Stimulated activated CD8-positive, alpha-beta memory T cell treated with anti-CD3 and anti-CD28 coated beads, Interleukin-12 subunit alpha, Interleukin-12 subunit beta, amount 100 ng/mL, for 24 hours (primary cell): ENCODE data around the gene STARD3NL.

Source experiments
- DNase-seq: peaks from one replicate; pipeline ENCODE4 v3.0.0-alpha.2; 2020; ENCODE audit errors: extremely low read depth

The STARD3NL gene

DNA sequence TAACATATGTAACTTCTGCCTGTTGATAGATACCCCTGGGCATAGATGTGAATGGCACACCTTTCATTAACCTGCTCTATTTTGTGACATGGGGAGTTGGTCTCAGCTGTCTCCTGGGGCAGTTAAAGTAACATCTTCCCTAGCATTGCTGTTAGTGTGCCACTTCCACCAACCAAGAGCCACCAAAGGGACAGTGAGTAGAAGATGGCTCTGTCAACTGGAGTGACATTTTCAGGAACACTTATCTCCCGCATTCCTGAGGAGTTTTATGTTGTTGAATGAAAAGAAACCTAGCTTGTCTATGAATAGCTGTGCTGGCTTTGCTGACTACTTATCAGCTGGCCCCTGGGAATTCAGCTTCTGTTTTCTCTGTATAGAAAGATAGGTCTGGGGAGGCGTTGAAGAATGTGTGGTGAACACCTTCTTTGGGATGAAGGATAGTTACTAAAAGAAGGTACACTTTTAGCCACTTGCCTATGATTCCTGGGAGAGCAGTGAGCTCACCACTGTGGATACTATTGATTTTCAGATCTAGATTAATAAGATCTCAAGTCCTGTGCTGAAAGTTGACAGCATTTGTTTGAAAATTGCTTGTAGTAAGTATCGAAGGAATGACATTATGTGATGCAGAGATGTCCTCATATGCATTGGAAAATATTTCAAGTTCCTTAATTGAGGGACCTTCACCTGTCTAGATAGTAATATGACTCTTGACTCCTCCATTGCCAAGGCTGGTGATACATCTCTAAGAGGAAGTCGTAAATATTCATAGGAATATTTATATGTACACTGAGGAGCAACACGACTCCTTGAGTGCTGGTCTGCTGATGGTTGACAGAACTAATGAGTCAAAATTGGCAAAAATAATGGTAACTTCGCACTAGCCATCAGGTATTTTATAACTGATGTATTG lies 7.6 kb downstream of the STARD3NL start:
- no peak for DNase-seq

DNA sequence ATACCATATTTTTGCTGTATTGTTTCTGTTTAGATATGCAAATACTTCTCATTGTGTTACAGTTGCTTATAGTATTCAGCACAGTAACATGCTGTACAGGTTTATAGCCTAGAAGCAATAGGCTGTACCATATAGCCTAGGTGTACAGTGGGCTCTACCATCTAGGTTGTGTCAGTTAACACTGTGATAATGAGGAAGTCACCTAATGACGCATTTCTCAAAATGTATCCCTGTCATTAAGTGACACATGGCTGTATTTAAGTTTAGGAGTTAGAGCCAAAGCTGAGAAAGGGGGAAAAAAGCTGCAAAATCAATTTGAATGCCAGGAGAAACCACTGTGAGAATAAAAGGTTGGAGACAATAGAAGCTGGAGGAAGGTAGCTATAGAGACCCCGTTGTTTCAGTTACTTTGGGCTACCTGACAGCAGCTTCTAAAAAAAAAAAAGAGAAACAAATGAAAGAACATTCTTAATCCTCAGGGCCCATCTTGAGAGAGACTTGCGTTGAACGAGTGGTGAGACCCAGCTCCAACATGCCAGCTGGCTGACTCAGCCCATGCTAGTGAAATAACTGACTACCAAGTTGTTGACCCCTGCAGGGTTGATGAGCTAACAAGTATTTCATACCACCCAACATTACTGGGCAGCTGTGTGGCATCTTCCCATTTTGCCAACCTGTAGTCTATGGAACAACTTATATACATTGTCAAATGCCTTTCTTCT lies 8.7 kb downstream of the STARD3NL start:
- DNase-seq: no peak

- DNase-seq: no peak
These were observed 9.9 kb downstream of the STARD3NL start for GRCh38 chr7:38187794-38188440.

DNA sequence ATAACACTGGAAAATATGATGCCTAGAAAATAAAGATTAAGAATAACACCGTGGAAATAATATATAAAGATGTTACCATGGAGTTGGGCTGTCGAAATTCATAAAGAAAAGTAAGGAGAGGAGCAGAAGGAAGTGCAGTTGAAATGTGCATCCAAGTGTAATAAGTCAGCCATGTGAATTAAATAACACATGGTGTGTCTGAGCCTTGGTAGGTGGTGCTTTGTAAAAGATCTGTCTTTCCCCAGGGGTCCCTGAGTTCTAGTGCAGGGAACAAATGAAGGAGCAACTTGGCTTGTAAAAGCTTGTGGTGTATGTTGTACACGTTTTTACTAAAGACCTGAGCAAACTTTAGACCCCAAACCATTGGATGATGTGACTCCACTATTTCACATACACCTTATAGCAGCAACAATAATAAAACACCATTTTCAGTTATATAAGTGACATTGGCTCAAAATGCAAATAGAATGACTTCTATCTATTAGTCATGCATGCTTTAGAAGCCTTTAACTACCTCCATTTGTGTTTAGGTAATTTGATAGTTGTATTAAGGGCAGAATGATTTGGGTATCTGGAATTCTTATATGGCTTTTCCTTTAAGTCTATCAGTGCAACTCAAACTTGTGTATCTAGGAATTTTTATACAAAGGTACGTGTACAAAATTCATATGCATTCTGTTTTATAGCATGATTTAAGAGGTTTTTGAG lies 11.3 kb downstream of the STARD3NL start:
- DNase-seq: no peak

DNA sequence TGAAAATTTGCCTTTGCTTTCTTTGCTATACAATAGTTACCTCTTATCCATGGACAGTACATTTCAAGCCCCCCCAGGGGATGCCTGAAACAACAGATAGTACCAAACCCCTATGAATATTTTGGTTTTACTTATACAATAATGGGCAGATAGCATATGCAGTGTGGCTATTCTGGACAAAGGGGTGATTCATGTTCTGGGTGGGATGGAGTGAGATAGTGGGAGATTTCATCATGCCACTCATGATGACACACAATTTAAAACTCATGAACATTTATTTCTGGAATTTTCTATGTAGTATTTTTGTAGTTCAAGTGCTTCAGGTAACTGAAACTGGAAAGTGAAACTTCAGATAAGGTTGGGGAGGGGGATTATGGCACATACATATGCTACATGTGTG lies 12.0 kb downstream of the STARD3NL start:
- DNase-seq: no peak

GRCh38 chr7:38191791-38192190 lies 13.7 kb downstream of the STARD3NL start:
- DNase-seq: no peak

- DNase-seq: no peak
These were observed 14.3 kb downstream of the STARD3NL start for GRCh38 chr7:38192327-38192726.

DNA sequence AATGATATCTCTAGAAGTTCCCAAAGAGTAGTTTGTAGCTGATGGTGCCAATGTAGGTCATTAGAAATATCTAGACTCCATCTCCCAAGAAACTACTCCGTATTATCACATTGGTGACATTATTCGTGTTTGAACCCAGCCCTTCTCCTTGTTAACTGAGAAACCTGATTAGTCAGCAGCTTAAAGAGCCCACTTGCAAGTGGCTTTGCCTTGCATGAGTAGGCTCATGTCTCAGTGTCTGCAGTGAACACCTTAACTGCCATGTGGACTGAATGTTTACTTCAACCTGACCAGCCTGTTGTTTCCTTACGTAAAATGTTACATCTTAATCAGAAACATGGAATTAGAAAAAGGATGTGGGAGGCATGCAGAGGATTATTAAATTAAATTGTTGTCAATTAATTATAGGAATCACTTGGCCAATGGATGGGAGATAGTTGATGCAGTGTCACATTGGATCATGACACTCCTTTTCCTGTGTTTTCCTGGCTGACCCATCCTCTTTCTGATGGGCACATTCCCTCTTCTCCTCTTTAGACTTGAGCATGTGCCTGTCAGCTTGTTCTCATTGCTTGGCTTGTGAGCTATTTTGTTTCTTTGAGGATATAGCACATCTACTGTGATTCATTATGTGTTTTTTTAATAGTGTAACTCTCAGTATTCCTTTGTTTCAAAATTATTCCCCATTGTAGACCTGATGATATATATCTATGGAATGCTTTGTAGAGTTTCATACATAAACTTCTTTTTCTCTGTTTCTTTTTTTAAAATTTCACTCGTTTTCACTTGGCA lies 18.0 kb downstream of the STARD3NL start:
- DNase-seq: no peak

GRCh38 chr7:38198366-38198765 lies 20.3 kb downstream of the STARD3NL start:
- DNase-seq: no peak

DNA sequence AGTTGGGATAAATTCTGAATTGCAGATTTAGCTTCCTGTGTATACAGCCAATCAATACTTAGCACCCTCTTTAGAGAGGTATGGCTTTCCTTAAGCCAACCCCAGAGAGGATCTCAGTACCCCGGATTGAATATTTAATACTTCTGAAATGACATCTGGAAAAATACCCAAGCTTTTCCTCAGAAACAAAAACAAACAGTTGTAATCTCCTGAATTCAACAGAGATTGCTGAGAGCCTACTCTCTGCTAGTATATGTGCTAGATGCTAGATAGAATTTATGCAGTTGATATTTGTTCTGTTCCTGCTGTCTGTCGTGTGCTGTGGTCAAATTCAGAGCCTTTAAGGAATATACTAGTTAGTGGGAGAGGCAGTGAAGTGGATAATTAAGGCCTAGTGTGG lies 21.1 kb downstream of the STARD3NL start:
- DNase-seq: no peak

DNA sequence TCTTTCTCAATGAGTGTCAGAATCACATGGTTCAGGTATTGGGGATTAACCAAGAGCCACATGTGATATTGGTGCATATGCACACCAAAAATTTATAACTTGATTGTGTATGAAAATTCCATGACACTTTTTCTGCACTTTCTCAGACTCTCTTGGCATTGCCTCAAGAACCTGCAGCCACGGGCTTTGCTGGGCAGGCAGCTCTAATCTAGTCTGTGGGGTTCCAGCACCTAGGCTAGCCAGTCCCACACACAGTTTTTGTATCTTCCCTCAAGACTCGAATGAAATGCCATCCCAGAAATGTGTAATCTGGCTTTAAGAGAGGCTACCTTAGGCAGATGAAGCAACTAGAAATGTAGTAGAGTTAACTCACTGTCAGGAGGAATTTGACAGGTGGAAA lies 21.7 kb downstream of the STARD3NL start:
- no peak for DNase-seq

GRCh38 chr7:38206071-38206470 lies 28.0 kb downstream of the STARD3NL start:
- no peak for DNase-seq

GRCh38 chr7:38207843-38208242 lies 29.8 kb downstream of the STARD3NL start:
- no peak for DNase-seq

DNA sequence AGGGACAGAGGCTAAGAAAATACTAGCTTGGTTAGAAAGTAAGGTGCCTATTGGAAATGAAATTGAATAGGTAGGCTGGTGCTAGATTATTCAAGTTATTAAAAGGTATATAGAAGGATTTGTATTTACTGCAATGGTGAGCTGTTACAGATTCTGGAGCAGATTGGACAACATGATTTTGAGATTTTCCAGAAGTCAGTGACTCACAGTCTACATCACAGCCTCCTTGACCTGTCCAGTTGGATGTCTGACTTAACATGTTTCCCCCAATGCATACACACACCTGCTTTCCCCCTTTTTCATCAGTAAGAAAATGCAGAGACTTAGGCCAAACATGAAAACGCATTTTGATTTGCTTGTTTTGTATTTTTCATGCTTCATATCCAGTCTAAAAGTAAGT lies 33.4 kb downstream of the STARD3NL start:
- DNase-seq: no peak

GRCh38 chr7:38211940-38212339 lies 33.9 kb downstream of the STARD3NL start:
- no peak for DNase-seq

- no peak for DNase-seq
These were observed 37.1 kb downstream of the STARD3NL start for GRCh38 chr7:38215115-38215514.

DNA sequence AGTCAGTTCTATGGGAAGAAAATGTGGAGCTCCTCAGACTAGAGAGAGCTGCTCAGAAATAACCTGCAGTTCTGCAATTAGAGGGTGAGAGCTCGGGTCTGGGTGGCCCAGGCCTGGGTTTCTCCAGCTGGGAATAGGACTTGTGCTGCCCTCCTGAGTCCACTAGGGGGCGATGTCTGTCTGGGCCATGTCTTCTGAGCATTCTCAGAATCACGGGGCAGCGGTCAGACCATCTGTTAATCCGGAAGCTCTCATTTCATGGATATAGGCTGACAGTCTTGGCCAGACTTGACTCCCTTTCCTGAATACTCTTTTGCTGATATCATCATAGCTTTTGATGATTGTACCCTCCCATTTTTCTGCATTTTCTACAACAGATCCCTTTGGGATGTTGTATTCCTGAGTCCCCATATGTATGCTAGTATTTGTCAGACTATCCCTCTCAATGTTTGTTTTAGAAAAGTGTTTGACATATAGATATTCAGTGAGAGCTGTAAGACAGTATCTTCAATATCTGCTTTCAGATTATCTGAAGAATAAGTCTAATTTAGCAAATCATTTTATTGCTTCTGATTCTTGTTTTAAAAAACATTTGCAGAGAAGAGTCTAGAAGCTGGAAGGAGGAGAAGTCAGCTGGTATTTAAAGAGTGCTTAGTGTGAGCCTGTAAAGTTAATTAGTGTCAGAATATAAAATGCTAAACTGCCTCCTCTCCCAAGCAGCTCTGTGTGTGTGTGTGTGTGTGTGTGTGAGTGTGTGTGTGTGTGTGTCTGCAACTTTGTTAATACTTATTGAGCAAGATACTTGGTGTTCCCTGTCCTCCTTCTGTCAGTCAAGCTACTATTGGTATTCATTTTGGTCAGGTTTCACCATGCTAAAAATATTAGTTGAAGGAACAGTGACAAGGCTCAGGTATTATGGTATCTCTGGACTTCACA lies 38.0 kb downstream of the STARD3NL start:
- DNase-seq: peak; percentile 35

GRCh38 chr7:38217672-38218071 lies 39.6 kb downstream of the STARD3NL start:
- DNase-seq: no peak

DNA sequence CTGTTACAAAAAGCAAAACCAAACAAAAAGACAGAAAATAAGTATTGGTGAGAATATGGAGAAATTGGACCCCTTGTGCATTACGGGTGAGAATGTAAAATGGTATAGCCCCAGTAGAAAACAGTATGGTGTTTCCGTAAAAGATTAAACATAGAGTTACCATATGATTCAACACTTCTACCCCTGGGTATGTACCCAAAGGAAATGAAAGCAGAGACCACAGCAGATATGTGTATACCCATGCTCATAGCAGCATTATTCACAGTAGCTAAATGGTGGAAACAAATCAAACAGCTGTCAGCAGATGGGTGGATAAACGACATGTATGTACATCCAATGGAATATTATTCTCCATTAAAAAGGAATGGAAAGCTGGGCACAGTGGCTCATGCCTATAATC lies 42.4 kb downstream of the STARD3NL start:
- DNase-seq: no peak

GRCh38 chr7:38222481-38223096 lies 44.5 kb downstream of the STARD3NL start:
- DNase-seq: no peak
